CD4-positive, alpha-beta T cell (primary cell): ENCODE results near the gene VTCN1. TPM values are rescaled to one million over a fixed set of nuclear protein-coding genes. Genes with fewer than 3 reads are reported as not detected.

Source experiments
- ATAC-seq: fragments of 200-7000 bp; cut with Tn5 transposase; one replicate; pipeline ENCODE4 v1.10.0; 2022; ENCODE audit warnings: mild to moderate bottlenecking; ENCODE audit not compliant: poor library complexity
- CTCF ChIA-PET: fragments of 350-600 bp; sonication (Branson Sonifier 250); formaldehyde crosslinking; loops from one replicate; lab custom pipeline; 2021; ENCODE audit warnings: antibody characterized with exemption, inconsistent platforms; lab: Charles Lee
- POLR2A ChIA-PET: fragments of 350-600 bp; sonication (Branson Sonifier 250); formaldehyde crosslinking; loops from one replicate; lab custom pipeline; 2021; ENCODE audit warnings: antibody characterized with exemption, inconsistent platforms; lab: Charles Lee
- DNase-seq, 14 experiments: peaks; one replicate each; pipeline ENCODE4 v3.0.0-alpha.2; 2013 to 2020; ENCODE audit warnings: mixed read lengths in 2 of 14
- H3K27ac ChIP-seq, 2 donors: one replicate each; pipeline versions ENCODE4 v1.5.1 to v1.7.0; 2013; ENCODE audit warnings: low read length in 2 of 2, low read depth in 1 of 2, mild to moderate bottlenecking in 1 of 2
- H3K27me3 ChIP-seq, 2 experiments: 1 replicate in 1 of 2; 2 replicates in 1 of 2; pipeline versions ENCODE4 v1.6.1 to v1.7.0; 2013; ENCODE audit warnings: low read length in 2 of 2, control low read depth in 1 of 2, mild to moderate bottlenecking in 1 of 2, moderate library complexity in 1 of 2; ENCODE audit not compliant: insufficient read depth in 2 of 2, control insufficient read depth in 1 of 2
- H3K36me3 ChIP-seq: one replicate; pipeline ENCODE4 v1.6.1; 2013; ENCODE audit warnings: low read length, control low read depth; ENCODE audit not compliant: insufficient read depth
- H3K4me1 ChIP-seq: one replicate; pipeline ENCODE4 v1.6.1; 2013; ENCODE audit warnings: low read length, control low read depth; ENCODE audit not compliant: insufficient read depth
- H3K4me3 ChIP-seq: one replicate; pipeline ENCODE4 v1.5.1; 2013; ENCODE audit warnings: mild to moderate bottlenecking, low read length, moderate library complexity
- H3K9me3 ChIP-seq, 2 experiments: 1 replicate in 1 of 2; 2 replicates in 1 of 2; pipeline versions ENCODE4 v1.6.1 to v1.7.0; 2013; ENCODE audit warnings: low read length in 2 of 2, mild to moderate bottlenecking in 2 of 2, control low read depth in 1 of 2, moderate library complexity in 1 of 2; ENCODE audit not compliant: control insufficient read depth in 1 of 2, insufficient read depth in 1 of 2
- H3K27ac Mint-ChIP-seq: one replicate; pipeline ENCODE4 v1.8.0; 2020; ENCODE audit warnings: mixed read lengths
- H3K27me3 Mint-ChIP-seq: one replicate; pipeline ENCODE4 v1.8.0; 2021; ENCODE audit warnings: mixed read lengths
- H3K36me3 Mint-ChIP-seq: one replicate; pipeline ENCODE4 v1.8.0; 2021; ENCODE audit warnings: low read depth, mixed read lengths
- H3K4me1 Mint-ChIP-seq: one replicate; pipeline ENCODE4 v1.8.0; 2021; ENCODE audit warnings: low read depth, mixed read lengths
- H3K4me3 Mint-ChIP-seq: one replicate; pipeline ENCODE4 v1.8.0; 2020; ENCODE audit warnings: mild to moderate bottlenecking, mixed read lengths
- H3K9me3 Mint-ChIP-seq: one replicate; pipeline ENCODE4 v1.8.0; 2020; ENCODE audit warnings: mixed read lengths
- CTCF ChIP-seq: fragments of 200-600 bp; IDR thresholded peaks from one replicate; pipeline ENCODE4 v1.8.0; 2022; ENCODE audit warnings: antibody characterized with exemption, mild to moderate bottlenecking
- intact Hi-C, 2 experiments: fragments of 100-400 bp; cut with DNase I in 1 of 2; cut with micrococcal nuclease in 1 of 2; formaldehyde crosslinking; loops; one replicate each; pipeline versions ENCODE4 v1.15.1 to v1.9.0; 2023 to 2025; cut with DNase I, micrococcal nuclease
- microRNA-seq: library from miRNA; unstranded; fragments of <30 nt; microRNA quantifications from one replicate; pipeline ENCODE4 v1.2.0, GENCODE V29; 2021; ENCODE audit warnings: borderline microRNAs expressed, borderline replicate concordance
- total RNA-seq, 174 experiments: library from RNA in 2 of 174; stranded (reverse) in 2 of 174; gene quantifications; one replicate each; pipeline ENCODE4 v1.2.3 and lab custom pipeline; 2021 to 2026

The VTCN1 gene
- total RNA-seq, 2 experiments from 2014 or later, result not detected

- Histone ChIP-seq H3K27me3 (no peaks in the 10 kb centered on the region), H3K9me3 (no peaks in the 10 kb centered on the region), H3K27ac (no peak overlapping the region), H3K4me1 (no peaks in the 10 kb centered on the region), H3K4me3 (no peak overlapping the region), H3K36me3 (peaks cover 67% of the 10 kb centered on the region)
- no peaks in the 10 kb centered on the region for H3K27me3 Mint-ChIP-seq
- no peak overlapping the region for H3K4me3 Mint-ChIP-seq
- TF ChIP-seq CTCF, result no peak
- DNase-seq (no peak), ATAC-seq (no peak)
- POLR2A ChIA-PET, result no interaction called here
- no peaks in the 10 kb centered on the region for H3K9me3 Mint-ChIP-seq
- CTCF ChIA-PET, result no interaction called here
- intact Hi-C loops, result no loop called here
- no peaks in the 10 kb centered on the region for H3K4me1 Mint-ChIP-seq
- H3K27ac Mint-ChIP-seq, result no peak overlapping the region
- peaks cover 89% of the 10 kb centered on the region for H3K36me3 Mint-ChIP-seq
Observed at GRCh38 chr1:117096951-117097408, 113.7 kb downstream of the VTCN1 start.

- H3K4me3 Mint-ChIP-seq, result no peak overlapping the region
- Histone ChIP-seq H3K4me3 (no peak overlapping the region), H3K27ac (no peak overlapping the region), H3K36me3 (peaks cover 64% of the 10 kb centered on the region), H3K9me3 (no peaks in the 10 kb centered on the region), H3K4me1 (no peaks in the 10 kb centered on the region), H3K27me3 (no peaks in the 10 kb centered on the region)
- POLR2A ChIA-PET, result no interaction called here
- CTCF ChIA-PET, result interaction anchor here (0.9 to 1.8 kb wide), 3 partner anchors 27 to 94 kb away, joined by 4 to 7 read pairs (median 4); no protein-coding TSS in a partner anchor
- intact Hi-C loops, result no loop called here
- H3K9me3 Mint-ChIP-seq, result no peaks in the 10 kb centered on the region
- no peak for ATAC-seq
- H3K4me1 Mint-ChIP-seq, result no peaks in the 10 kb centered on the region
- peaks cover 89% of the 10 kb centered on the region for H3K36me3 Mint-ChIP-seq
- H3K27ac Mint-ChIP-seq, result no peak overlapping the region
- H3K27me3 Mint-ChIP-seq, result no peaks in the 10 kb centered on the region
- TF ChIP-seq CTCF, result no peak
- DNase-seq, result no peak
Observed at GRCh38 chr1:117094841-117095604, 115.7 kb downstream of the VTCN1 start.

GRCh38 chr1:117093870-117094621 lies 116.7 kb downstream of the VTCN1 start:
- H3K4me3 ChIP-seq, result no peak overlapping the region
- peak in 11 of 14 experiments; percentile 1 to 55 (median 19) for DNase-seq
- H3K27me3 Mint-ChIP-seq, result no peaks in the 10 kb centered on the region
- H3K27ac ChIP-seq, result no peak overlapping the region
- H3K9me3 Mint-ChIP-seq, result no peaks in the 10 kb centered on the region
- H3K36me3 Mint-ChIP-seq, result peaks cover 83% of the 10 kb centered on the region
- no peaks in the 10 kb centered on the region for H3K9me3 ChIP-seq
- peak; percentile 98 for ATAC-seq
- no peaks in the 10 kb centered on the region for H3K4me1 Mint-ChIP-seq
- CTCF ChIA-PET, result interaction anchor here (0.9 to 1.8 kb wide), 6 partner anchors 26 to 107 kb away, joined by 3 to 7 read pairs (median 4); partner anchors contain the start of gene TTF2
- peaks cover 67% of the 10 kb centered on the region for H3K36me3 ChIP-seq
- H3K4me1 ChIP-seq, result no peaks in the 10 kb centered on the region
- H3K27ac Mint-ChIP-seq, result peak overlapping the region; percentile 10
- intact Hi-C loops, result no loop called here
- H3K27me3 ChIP-seq, result no peaks in the 10 kb centered on the region
- no peak overlapping the region for H3K4me3 Mint-ChIP-seq
- POLR2A ChIA-PET, result interaction anchor here (1.0 kb wide), 1 partner anchor 324 kb away, joined by 3 read pairs; no protein-coding TSS in a partner anchor
- peak; percentile 31 for TF ChIP-seq CTCF

Small RNA genes within 50 kb of the gene (microRNA-seq; reads per million reads assigned to microRNA genes)
- gene MIR942, result 25.2 reads per million, percentile 52 among the genes with 10 or more reads in this experiment

Other genes with a start within 250 kb of the VTCN1 start
- gene CD101, start 209.2 kb downstream of the VTCN1 start, total RNA-seq, result 1 to 10 TPM; 2.1 to 2.2 TPM
- 10 to 100 TPM; 35.4 to 36.6 TPM for gene TTF2, start 150.6 kb downstream of the VTCN1 start, total RNA-seq
- gene TRIM45, start 89.2 kb downstream of the VTCN1 start, total RNA-seq, result under 1 TPM; 0.25 to 0.88 TPM
- 10 to 100 TPM; 45.6 to 49.7 TPM for gene MAN1A2, start 156.5 kb upstream of the VTCN1 start, total RNA-seq